ENCODE measurements around the gene RAB43.

RAB43 gene

DNA sequence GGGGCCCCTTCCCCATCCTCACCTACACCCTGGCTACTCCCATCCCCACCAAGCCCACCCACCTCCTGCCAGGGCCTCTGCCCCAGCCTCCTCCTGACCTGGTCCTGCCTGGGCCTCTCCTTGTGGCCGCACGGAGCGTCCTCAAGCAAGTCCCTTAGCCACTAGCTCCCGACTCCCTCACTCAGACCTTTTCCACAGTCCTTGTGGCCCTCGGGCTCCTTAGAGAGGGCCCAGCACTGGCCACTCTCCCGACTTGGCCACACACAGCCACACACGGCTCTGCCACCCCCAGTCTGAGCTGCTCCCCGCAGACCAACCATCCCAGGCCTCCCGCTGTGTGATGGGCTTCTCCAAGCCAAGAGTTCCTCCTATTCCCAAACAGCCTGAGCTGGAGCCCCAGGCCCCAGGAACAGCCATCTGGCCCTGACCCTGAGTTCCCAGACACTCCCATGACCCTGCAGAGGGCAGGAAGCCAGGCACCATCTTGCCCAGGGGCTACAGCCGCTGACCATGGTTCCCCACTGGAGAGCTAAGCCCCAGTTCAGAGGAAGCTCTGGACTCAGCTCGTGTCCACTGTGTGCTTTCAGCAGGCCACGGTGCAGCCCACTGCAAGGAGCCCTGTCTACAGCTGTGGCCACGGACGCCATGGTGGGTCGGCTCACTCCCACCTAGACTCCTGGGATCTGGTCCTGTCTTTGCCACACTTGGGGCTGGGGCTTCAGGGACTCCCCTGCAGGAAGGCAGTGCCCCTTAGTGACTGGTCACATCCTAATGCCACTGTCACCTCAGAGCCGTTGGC, 7.0 kb upstream of the RAB43 start:
- Histone ChIP-seq H2BK15ac (ENCODE audit: low read length) (no peak overlapping the region), H3K36me3 (replicated peaks in 1 of 2; ENCODE audit: control insufficient read depth in 2 of 2, insufficient read depth in 2 of 2, low read length in 2 of 2) (peaks cover 24 to 54% of the 10 kb centered on the region in 2 donors), H3K9ac (ENCODE audit: low read depth, low read length, poor library complexity) (no peak overlapping the region), H4K8ac (ENCODE audit: low read depth, low read length) (no peak overlapping the region), H4K91ac (ENCODE audit: low read depth, low read length, poor library complexity) (no peak overlapping the region), H3K4me3 (ENCODE audit: low read length in 2 of 2) (no peak overlapping the region), H2BK12ac (ENCODE audit: low read length) (no peak overlapping the region), H3K18ac (ENCODE audit: low read length) (no peak overlapping the region), H2AK5ac (ENCODE audit: low read depth, low read length) (no peak overlapping the region), H2AFZ (ENCODE audit: low read length) (no peak overlapping the region), H2BK5ac (ENCODE audit: low read length) (no peak overlapping the region), H3K4me2 (ENCODE audit: insufficient read depth, low read length, poor library complexity, severe bottlenecking) (no peak overlapping the region), H3K4ac (ENCODE audit: low read length) (peak overlapping the region; percentile 23), H3K4me1 (ENCODE audit: control insufficient read depth in 2 of 2, insufficient read depth in 1 of 2, low read depth in 1 of 2, low read length in 2 of 2) (no peaks in the 10 kb centered on the region), H3K27me3 (ENCODE audit: control insufficient read depth in 3 of 3, insufficient read depth in 3 of 3, low read depth in 1 of 3, low read length in 3 of 3) (no peaks in the 10 kb centered on the region), H3K27ac (replicated peaks; ENCODE audit: low read length) (no peak overlapping the region), H3K79me1 (ENCODE audit: low read depth, low read length) (peaks cover 4% of the 10 kb centered on the region), H2BK120ac (ENCODE audit: low read depth, low read length) (no peak overlapping the region), H3K23ac (ENCODE audit: low read depth, low read length, poor library complexity) (no peak overlapping the region), H3K14ac (ENCODE audit: low read length) (peak overlapping the region; percentile 56), H3K9me3 (replicated peaks in 1 of 2; ENCODE audit: control insufficient read depth in 2 of 2, insufficient read depth in 1 of 2, low read depth in 1 of 2, low read length in 2 of 2) (no peaks in the 10 kb centered on the region)
- WGBS, 2 donors (ENCODE audit: extremely low coverage in 2 of 2, insufficient read length in 2 of 2, insufficient replicate concordance in 1 of 2): no CpG with 5 or more reads among the region's 16 CpGs
- no peak for DNase-seq (ENCODE audit: low spot score)

DNA sequence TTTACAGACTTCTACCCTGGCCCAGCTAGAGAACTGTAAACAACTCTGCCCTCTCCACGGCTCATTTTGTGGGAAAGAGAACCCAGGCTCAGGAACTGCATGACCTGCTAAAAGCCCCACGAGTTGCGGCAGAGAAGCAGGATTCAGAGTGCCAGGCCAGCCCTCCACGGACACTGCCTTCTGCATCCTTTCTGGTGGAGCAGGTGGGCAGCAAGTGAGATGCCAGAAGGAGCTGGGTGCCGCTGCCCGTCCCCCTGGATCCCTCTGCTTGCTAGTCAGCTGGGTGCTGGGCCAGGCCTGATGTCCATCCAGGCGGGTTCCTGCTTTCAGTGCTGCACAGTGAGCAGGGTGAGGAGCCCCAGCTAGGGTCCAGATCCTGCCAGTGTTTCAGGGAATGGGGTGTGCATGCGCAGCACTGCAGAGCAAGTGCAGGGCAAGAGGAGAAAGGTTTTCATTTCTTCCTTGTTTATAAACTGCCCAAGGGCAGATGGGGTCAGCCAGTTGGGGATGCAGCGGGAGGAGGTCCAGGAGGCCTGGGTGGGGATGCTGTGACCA, 5.2 kb upstream of the RAB43 start:
- no peak overlapping the region for H3K9ac ChIP-seq (ENCODE audit: low read depth, low read length, poor library complexity)
- H4K91ac ChIP-seq (ENCODE audit: low read depth, low read length, poor library complexity): no peak overlapping the region
- H4K8ac ChIP-seq (ENCODE audit: low read depth, low read length): no peak overlapping the region
- no peak for DNase-seq (ENCODE audit: low spot score)
- H3K23ac ChIP-seq (ENCODE audit: low read depth, low read length, poor library complexity): peak overlapping the region; percentile 23
- no peak overlapping the region for H2BK15ac ChIP-seq (ENCODE audit: low read length)
- no peak overlapping the region for H2BK120ac ChIP-seq (ENCODE audit: low read depth, low read length)
- peaks cover 2% of the 10 kb centered on the region for H3K79me1 ChIP-seq (ENCODE audit: low read depth, low read length)
- H3K18ac ChIP-seq (ENCODE audit: low read length): no peak overlapping the region
- H2AFZ ChIP-seq (ENCODE audit: low read length): no peak overlapping the region
- no peak overlapping the region for H3K27ac ChIP-seq (replicated peaks; ENCODE audit: low read length)
- H2BK12ac ChIP-seq (ENCODE audit: low read length): no peak overlapping the region
- H2BK5ac ChIP-seq (ENCODE audit: low read length): no peak overlapping the region
- H3K9me3 ChIP-seq (replicated peaks in 1 of 2; ENCODE audit: control insufficient read depth in 2 of 2, insufficient read depth in 1 of 2, low read depth in 1 of 2, low read length in 2 of 2): no peaks in the 10 kb centered on the region
- H3K36me3 ChIP-seq (replicated peaks in 1 of 2; ENCODE audit: control insufficient read depth in 2 of 2, insufficient read depth in 2 of 2, low read length in 2 of 2): peaks cover 16 to 38% of the 10 kb centered on the region in 2 donors
- no peak overlapping the region for H3K4me3 ChIP-seq (ENCODE audit: low read length in 2 of 2)
- H3K4me2 ChIP-seq (ENCODE audit: insufficient read depth, low read length, poor library complexity, severe bottlenecking): no peak overlapping the region
- no CpG with 5 or more reads among the region's 9 CpGs for WGBS, 2 donors (ENCODE audit: extremely low coverage in 2 of 2, insufficient read length in 2 of 2, insufficient replicate concordance in 1 of 2)
- no peaks in the 10 kb centered on the region for H3K27me3 ChIP-seq (ENCODE audit: control insufficient read depth in 3 of 3, insufficient read depth in 3 of 3, low read depth in 1 of 3, low read length in 3 of 3)
- H3K4ac ChIP-seq (ENCODE audit: low read length): no peak overlapping the region
- peaks cover 0 to 2% of the 10 kb centered on the region in 2 donors for H3K4me1 ChIP-seq (ENCODE audit: control insufficient read depth in 2 of 2, insufficient read depth in 1 of 2, low read depth in 1 of 2, low read length in 2 of 2)
- peak overlapping the region; percentile 86 for H3K14ac ChIP-seq (ENCODE audit: low read length)
- no peak overlapping the region for H2AK5ac ChIP-seq (ENCODE audit: low read depth, low read length)

DNA sequence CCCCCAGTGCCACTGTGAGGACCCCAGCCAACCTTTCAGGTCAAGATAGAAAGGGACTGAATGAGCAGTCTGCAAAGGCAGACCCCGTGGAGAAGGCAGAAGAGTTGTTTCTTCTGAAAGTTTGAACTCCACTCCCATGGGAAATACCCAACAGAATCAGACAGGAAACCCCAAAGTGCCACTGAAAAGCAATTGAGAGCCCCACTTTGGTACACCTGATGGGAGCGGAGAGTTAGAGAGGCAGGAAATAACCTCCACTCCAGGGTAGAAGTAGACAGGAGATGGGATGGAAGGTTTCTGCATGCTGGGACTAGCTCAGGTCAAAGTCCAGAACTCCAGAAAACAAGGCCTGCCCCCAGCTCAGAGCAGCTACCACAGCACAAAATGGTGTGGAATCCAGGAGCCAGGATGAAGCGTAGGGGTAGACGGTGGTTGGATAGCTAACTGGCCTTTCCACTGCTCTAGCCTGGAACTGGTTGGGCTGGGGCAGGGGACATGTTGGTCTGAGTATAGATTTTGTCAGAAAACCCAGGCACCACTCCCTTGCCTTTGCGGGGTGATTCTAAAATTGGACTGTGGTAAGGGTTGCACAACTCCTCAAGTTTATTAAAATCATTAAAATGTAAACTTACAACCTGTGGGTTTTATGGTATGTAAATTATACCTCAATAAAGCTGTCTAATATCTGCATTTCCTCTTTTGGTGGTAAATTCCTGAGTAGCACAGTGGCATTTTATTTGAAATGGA, 1.9 kb upstream of the RAB43 start:
- no CpG with 5 or more reads among the region's 5 CpGs for WGBS, 2 donors (ENCODE audit: extremely low coverage in 2 of 2, insufficient read length in 2 of 2, insufficient replicate concordance in 1 of 2)
- Histone ChIP-seq H3K18ac (ENCODE audit: low read length) (no peak overlapping the region), H4K8ac (ENCODE audit: low read depth, low read length) (no peak overlapping the region), H3K4me1 (ENCODE audit: control insufficient read depth in 2 of 2, insufficient read depth in 1 of 2, low read depth in 1 of 2, low read length in 2 of 2) (peaks cover 11 to 15% of the 10 kb centered on the region in 2 donors), H3K4me2 (ENCODE audit: insufficient read depth, low read length, poor library complexity, severe bottlenecking) (no peak overlapping the region), H4K91ac (ENCODE audit: low read depth, low read length, poor library complexity) (no peak overlapping the region), H2BK12ac (ENCODE audit: low read length) (no peak overlapping the region), H3K14ac (ENCODE audit: low read length) (no peak overlapping the region), H3K9me3 (replicated peaks in 1 of 2; ENCODE audit: control insufficient read depth in 2 of 2, insufficient read depth in 1 of 2, low read depth in 1 of 2, low read length in 2 of 2) (no peaks in the 10 kb centered on the region), H2AK5ac (ENCODE audit: low read depth, low read length) (no peak overlapping the region), H2BK120ac (ENCODE audit: low read depth, low read length) (no peak overlapping the region), H3K36me3 (replicated peaks in 1 of 2; ENCODE audit: control insufficient read depth in 2 of 2, insufficient read depth in 2 of 2, low read length in 2 of 2) (peaks cover 0 to 7% of the 10 kb centered on the region in 2 donors), H3K23ac (ENCODE audit: low read depth, low read length, poor library complexity) (no peak overlapping the region), H3K79me1 (ENCODE audit: low read depth, low read length) (peaks cover under 1% of the 10 kb centered on the region), H3K9ac (ENCODE audit: low read depth, low read length, poor library complexity) (no peak overlapping the region), H2BK5ac (ENCODE audit: low read length) (peak overlapping the region; percentile 33), H3K27ac (replicated peaks; ENCODE audit: low read length) (no peak overlapping the region), H3K27me3 (ENCODE audit: control insufficient read depth in 3 of 3, insufficient read depth in 3 of 3, low read depth in 1 of 3, low read length in 3 of 3) (no peaks in the 10 kb centered on the region), H2AFZ (ENCODE audit: low read length) (no peak overlapping the region), H2BK15ac (ENCODE audit: low read length) (no peak overlapping the region), H3K4ac (ENCODE audit: low read length) (no peak overlapping the region), H3K4me3 (ENCODE audit: low read length in 2 of 2) (no peak overlapping the region)
- DNase-seq (ENCODE audit: low spot score): no peak
